DMS53 (cell line): ENCODE results near the gene PDE6D.
"Not testable (repeated sequence)": the region's sequence is repeated elsewhere in the genome, so short reads cannot be mapped to it uniquely, and the experiment has no call there.

Source experiments
- DNase-seq: peaks from one replicate; lab custom pipeline; 2025; lab: John Stamatoyannopoulos, UW

PDE6D gene

GRCh38 chr2:231769170-231770136 lies 11.6 kb downstream of the PDE6D start:
- no peak for DNase-seq

DNA sequence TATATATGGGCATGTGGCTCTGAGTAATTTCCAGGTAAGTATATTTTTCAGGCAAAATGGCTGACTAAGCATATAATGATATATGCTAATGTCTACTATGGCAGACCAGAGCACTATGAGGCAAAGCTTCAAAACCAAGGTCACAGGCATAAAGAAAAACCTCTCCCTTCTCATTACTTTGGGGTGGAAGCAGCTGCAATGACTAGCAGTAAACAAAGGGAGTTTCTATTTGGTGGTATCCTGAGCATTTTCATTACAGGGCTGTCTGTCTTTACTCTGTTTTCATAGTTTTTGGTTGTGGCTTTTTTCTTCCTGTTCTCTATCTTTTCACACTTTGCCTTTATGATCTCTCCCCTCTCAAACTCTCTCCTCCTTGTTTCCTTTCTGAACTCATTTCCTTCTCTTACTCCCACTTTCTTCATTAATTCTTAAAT lies 15.6 kb downstream of the PDE6D start:
- no peak for DNase-seq

- DNase-seq: no peak
Observed at GRCh38 chr2:231764760-231765159, 16.3 kb downstream of the PDE6D start.

DNA sequence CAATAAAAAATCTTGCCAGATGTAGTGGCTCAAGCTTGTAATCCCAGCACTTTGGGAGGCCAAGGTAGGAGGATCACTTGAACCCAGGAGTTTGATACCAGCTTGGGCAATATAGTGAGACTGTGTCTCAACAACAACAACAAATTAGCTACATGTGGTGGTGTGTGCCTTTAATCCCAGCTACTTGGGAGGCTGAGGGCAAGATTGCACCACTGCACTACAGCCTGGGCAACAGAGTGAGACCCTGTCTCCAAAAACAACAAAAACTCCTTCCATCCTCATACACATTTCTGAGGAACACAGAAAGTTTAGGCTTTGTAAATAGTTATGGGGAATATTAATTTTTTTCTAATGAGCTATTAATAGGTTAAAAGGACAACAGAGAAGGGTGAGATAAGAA lies 17.0 kb downstream of the PDE6D start:
- no peak for DNase-seq

GRCh38 chr2:231761735-231762134 lies 19.3 kb downstream of the PDE6D start:
- no peak for DNase-seq

- DNase-seq: no peak
Observed at GRCh38 chr2:231752061-231752460, 29.0 kb downstream of the PDE6D start.

- no peak for DNase-seq
Observed at GRCh38 chr2:231751042-231751815, 29.9 kb downstream of the PDE6D start.

DNA sequence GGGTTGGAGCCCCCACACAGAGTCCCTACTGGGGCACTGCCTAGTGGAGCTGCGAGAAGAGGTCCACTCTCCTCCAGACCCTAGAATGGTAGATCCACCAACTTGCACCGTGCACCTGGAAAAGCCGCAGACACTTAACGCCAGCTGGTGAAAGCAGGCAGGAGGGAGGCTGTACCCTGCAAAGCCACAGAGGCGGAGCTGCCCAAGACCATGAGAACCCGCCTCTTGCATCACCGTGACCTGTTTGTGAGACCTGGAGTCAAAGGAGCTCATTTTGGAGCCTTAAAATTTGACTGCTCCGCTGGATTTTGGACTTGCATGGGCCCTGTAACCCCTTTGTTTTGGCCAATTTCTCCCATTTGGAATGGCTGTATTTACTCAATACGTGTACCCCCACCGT lies 32.1 kb downstream of the PDE6D start:
- not testable (repeated sequence) for DNase-seq

DNA sequence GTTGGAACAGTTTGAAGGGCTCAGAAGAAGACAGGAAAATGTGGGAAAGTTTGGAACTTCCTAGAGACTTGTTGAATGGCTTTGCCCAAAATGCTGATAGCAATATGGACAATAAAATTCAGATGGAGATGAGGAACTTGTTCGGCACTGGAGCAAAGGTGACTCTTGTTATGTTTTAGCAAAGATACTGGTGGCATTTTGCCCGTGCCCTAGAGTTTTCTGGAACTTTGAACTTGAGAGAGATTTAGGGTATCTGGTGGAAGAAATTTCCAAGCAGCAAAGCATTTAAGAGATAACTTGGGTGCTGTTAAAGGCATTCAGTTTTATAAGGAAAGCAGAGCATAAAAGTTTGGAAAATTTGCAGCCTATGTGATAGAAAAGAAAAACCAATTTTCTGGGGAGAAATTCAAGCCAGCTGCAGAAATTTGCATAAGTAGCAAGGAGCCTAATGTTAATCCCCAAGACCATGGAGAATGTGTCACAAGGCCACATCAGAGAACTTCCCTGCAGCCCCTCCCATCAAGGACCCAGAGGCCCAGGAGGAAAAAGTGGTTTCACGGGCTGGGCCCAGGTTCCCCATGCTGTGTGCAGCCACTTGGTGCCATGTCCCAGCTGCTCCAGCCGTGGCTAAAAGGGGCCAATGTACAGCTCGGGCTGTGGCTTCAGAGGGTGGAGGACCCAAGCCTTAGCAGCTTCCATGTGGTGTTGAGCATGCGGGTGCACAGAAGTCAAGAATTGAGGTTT lies 32.8 kb downstream of the PDE6D start:
- DNase-seq: not testable (repeated sequence)

- no peak for DNase-seq
Observed at GRCh38 chr2:231745303-231746038, 35.6 kb downstream of the PDE6D start.

DNA sequence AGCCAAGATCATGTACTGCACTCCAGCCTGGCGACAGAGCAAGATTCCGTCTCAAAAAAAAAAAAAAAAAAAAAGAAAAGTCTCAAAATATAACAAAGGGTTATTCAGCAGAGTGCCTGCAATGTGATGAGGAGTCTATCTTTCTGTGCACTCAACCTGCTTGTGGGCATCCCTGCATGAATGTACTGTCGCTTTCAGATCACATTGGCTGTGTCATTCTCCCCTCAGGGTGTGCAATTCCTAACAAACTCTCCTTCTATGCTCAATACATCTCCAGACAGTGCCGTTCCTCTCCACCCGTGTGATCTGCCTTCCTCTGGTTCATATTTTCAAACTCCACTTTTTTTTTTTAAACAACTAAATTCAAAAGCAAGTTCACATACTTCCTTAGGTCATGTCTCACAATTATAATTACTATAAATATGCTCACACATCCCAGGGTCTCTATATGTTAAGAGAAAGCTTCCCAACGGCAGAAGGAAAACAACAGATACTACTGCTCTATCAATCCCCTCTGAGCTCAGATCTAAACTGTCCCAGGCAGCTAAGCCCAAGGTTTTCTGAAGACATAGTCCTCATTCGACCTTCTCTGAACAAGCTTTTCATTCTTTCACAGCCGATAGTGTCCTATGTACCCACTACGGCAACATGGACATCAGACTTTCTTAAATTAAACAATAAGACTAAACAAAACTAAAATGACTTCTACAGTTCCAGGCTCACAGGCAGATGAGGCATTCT lies 37.5 kb downstream of the PDE6D start:
- no peak for DNase-seq

GRCh38 chr2:231737761-231738160 lies 43.3 kb downstream of the PDE6D start:
- no peak for DNase-seq

GRCh38 chr2:231732604-231733003 lies 48.5 kb downstream of the PDE6D start:
- DNase-seq: no peak

GRCh38 chr2:231727621-231728020 lies 53.5 kb downstream of the PDE6D start:
- DNase-seq: no peak

GRCh38 chr2:231726276-231726675 lies 54.8 kb downstream of the PDE6D start:
- no peak for DNase-seq

DNA sequence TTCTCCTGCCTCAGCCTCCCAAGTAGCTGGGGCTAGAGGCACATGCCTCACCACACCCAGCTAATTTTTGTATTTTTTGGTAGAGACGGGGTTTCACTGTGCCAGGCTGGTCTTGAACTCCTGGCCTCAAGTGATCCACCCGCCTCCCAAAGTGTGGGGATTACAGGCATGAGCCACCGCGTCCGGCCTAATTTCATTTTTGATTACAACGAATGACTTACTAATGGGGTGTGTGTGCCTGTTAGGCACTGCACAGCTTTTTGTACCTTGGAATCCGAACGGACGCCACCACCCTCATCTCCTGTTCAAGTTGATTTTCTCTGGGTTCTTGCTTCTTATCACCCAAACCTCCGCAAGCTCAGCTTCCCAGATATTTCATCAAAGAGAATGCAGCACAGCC lies 55.6 kb downstream of the PDE6D start:
- no peak for DNase-seq

DNA sequence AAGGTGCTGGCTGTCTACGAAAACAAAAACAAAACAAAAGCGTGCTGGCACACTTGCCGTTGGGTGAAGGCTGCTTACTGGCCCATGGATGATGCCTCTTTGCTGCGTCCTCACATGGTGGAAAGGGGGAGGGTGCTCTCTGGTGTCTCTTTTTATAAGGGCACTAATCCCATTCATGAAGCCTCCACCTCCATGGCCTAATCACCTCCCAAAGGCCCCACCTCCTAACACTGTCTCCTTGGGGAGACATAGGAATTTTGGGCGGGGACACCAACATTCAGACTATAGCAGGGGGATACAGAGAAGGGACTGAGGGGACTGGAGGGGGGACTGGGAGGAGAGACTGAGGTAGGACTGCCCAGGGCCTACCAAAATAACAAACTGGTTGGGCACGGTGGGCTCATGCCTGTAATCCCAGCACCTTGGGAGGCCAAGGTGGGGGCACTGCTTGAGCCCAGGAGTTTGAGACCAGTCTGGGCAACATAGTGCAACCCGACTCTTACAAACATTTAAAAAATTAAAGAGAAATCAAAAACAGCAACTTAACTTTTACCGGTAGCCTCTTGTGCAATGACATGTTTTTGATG lies 58.3 kb downstream of the PDE6D start:
- DNase-seq: no peak

DNA sequence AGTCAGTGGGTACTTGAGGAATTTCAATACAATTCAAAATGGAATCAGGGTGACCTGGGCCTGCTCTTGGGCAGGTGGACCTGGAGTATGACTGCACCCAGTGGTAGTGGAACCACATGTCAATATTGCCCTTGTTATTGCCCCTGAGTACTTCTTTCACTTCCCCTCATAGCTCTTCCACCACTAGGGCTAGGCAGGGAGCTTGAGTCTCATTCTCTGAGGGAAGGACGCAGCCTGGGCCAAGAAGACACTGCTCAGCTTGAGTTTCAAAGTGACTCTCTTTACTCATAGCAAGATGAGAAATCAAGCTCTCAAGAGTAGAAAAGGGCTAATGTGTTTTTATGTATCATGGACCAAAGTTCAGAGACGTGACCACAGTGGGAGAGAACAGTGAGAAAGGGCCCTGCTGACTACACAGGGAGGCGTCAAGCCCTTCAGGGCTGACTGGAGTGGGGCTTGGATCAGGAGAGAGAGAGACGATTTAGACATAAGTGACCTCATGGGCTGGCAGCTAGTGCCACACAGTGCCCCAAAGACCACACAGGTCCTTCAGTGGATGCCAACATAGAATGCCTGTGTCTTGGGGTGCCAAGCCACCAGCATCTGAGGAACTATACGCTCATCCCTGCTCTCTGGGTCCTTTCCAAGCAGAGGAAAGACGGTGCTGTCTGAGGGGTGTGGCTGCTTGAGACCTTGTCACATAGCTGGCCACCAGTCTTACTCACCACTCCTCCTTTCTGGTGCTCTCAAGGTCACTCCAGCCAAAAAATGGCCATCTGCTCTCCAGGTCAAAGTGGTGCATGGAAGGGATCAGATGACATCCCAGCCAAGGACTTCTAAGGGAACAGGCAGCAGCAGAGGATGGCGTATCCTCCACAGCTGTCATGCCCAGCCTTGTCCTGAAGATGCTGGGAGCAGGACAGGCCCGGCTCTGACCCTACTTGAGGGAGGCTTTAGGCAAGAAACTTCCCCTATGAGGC lies 59.8 kb downstream of the PDE6D start:
- DNase-seq: no peak

DNA sequence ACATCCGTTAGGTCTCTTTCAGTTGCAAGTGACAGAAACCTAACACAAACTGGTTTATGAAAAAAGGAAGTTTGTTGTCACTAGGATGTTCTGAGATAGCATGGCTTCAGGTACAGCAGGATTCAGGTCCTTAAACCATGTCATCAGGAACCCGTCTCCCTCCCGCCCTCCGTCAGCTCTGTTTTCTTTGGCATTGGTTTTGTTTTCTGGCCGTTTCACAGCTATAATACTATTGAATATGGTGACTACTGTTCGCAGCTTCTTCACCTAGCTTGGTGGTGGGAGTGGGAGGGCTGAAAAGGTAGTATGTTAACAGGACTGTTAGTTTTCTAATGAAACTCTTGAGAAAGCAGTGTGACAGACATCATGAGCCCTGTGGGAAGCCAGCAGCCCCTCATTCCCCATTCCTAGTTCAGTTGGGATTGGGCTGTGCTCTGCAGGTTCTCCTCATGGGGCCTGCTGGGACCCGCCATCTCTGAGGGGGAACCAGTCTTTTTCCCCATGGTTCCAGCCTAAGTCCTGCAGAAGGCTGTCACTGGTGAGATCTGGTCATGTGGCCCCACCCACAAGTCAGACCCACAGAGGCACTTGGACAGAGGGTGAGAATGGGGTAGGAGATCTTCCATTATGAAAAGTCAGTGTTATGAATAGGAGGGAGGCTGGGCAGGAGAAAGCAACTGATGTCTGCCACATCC lies 60.6 kb downstream of the PDE6D start:
- no peak for DNase-seq
